Measurements from ENCODE around the gene TTC21B.
A peak's percentile ranks its signal among the peaks of the same experiment; 100 is the strongest.

Gene TTC21B

GRCh38 chr2:165920748-165921147 is 32.8 kb downstream of the TTC21B start:
- DNase-seq = no peak

GRCh38 chr2:165913636-165914035 is 39.9 kb downstream of the TTC21B start:
- no peak for DNase-seq

- no peak for DNase-seq
Observed at GRCh38 chr2:165911981-165912380, 41.6 kb downstream of the TTC21B start.

- no peak for DNase-seq
Observed at GRCh38 chr2:165911231-165911630, 42.3 kb downstream of the TTC21B start.

- DNase-seq = no peak
Observed at GRCh38 chr2:165909466-165909865, 44.1 kb downstream of the TTC21B start.

GRCh38 chr2:165905854-165906253 is 47.7 kb downstream of the TTC21B start:
- DNase-seq = no peak

GRCh38 chr2:165905269-165905668 is 48.3 kb downstream of the TTC21B start:
- DNase-seq = no peak

- DNase-seq = no peak
Observed at GRCh38 chr2:165904432-165904831, 49.1 kb downstream of the TTC21B start.

- no peak for DNase-seq
Observed at GRCh38 chr2:165903406-165903805, 50.2 kb downstream of the TTC21B start.

GRCh38 chr2:165902934-165903333 is 50.6 kb downstream of the TTC21B start:
- no peak for DNase-seq

GRCh38 chr2:165901620-165902298 is 51.8 kb downstream of the TTC21B start:
- DNase-seq = no peak

GRCh38 chr2:165899311-165899710 is 54.3 kb downstream of the TTC21B start:
- no peak for DNase-seq

- DNase-seq = peak; percentile 11 to 21
Observed at GRCh38 chr2:165898381-165898780, 55.2 kb downstream of the TTC21B start.

GRCh38 chr2:165897726-165898125 is 55.9 kb downstream of the TTC21B start:
- no peak for DNase-seq

GRCh38 chr2:165897074-165897473 is 56.5 kb downstream of the TTC21B start:
- DNase-seq = no peak

GRCh38 chr2:165895974-165896373 is 57.6 kb downstream of the TTC21B start:
- DNase-seq = no peak

- no peak for DNase-seq
Observed at GRCh38 chr2:165893556-165893955, 60.0 kb downstream of the TTC21B start.

- DNase-seq = no peak
Observed at GRCh38 chr2:165892526-165892925, 61.0 kb downstream of the TTC21B start.

GRCh38 chr2:165891943-165892342 is 61.6 kb downstream of the TTC21B start:
- no peak for DNase-seq

- no peak for DNase-seq
Observed at GRCh38 chr2:165891345-165891744, 62.2 kb downstream of the TTC21B start.

- no peak for DNase-seq
Observed at GRCh38 chr2:165889798-165890197, 63.8 kb downstream of the TTC21B start.

- DNase-seq = no peak
Observed at GRCh38 chr2:165889158-165889557, 64.4 kb downstream of the TTC21B start.

- DNase-seq = no peak
Observed at GRCh38 chr2:165888171-165888570, 65.4 kb downstream of the TTC21B start.

GRCh38 chr2:165886487-165887146 is 67.0 kb downstream of the TTC21B start:
- DNase-seq = no peak
